Urothelium cell line (cell line): ENCODE data around the gene TAS1R3.

Source experiments
- DNase-seq: peaks from one replicate; pipeline ENCODE4 v3.0.0; 2011; ENCODE audit warnings: low spot score, mixed read lengths
- FAIRE-seq: peaks from 2 replicates; lab custom pipeline; 2011; peaks lifted over from hg19 to GRCh38; lab: Jason Lieb, UNC

The TAS1R3 gene

GRCh38 chr1:1294250-1294890 is 36.7 kb upstream of the TAS1R3 start:
- FAIRE-seq (no peak), DNase-seq (no peak)

- FAIRE-seq (no peak), DNase-seq (no peak)
Observed at GRCh38 chr1:1295154-1295923, 35.7 kb upstream of the TAS1R3 start.

- FAIRE-seq (peak; percentile 88), DNase-seq (no peak)
Observed at GRCh38 chr1:1296070-1297061, 34.7 kb upstream of the TAS1R3 start.

GRCh38 chr1:1297802-1298424 is 33.2 kb upstream of the TAS1R3 start:
- no peak for FAIRE-seq
- DNase-seq, result no peak

GRCh38 chr1:1298861-1299685 is 32.0 kb upstream of the TAS1R3 start:
- FAIRE-seq (no peak), DNase-seq (no peak)

- DNase-seq (no peak), FAIRE-seq (no peak)
Observed at GRCh38 chr1:1299686-1300351, 31.3 kb upstream of the TAS1R3 start.

GRCh38 chr1:1300352-1300739 is 30.7 kb upstream of the TAS1R3 start:
- DNase-seq, result no peak
- FAIRE-seq, result no peak

- no peak for FAIRE-seq
- DNase-seq, result no peak
Observed at GRCh38 chr1:1302006-1302430, 29.1 kb upstream of the TAS1R3 start.

- FAIRE-seq, result no peak
- DNase-seq, result no peak
Observed at GRCh38 chr1:1302951-1303509, 28.1 kb upstream of the TAS1R3 start.

- FAIRE-seq (no peak), DNase-seq (no peak)
Observed at GRCh38 chr1:1303736-1304135, 27.3 kb upstream of the TAS1R3 start.

GRCh38 chr1:1304331-1305299 is 26.5 kb upstream of the TAS1R3 start:
- DNase-seq (peak; percentile 77), FAIRE-seq (no peak)

GRCh38 chr1:1305300-1306069 is 25.6 kb upstream of the TAS1R3 start:
- no peak for FAIRE-seq
- peak; percentile 78 for DNase-seq

GRCh38 chr1:1306070-1306660 is 24.9 kb upstream of the TAS1R3 start:
- DNase-seq, result no peak
- no peak for FAIRE-seq

GRCh38 chr1:1306661-1307260 is 24.3 kb upstream of the TAS1R3 start:
- FAIRE-seq, result peak; percentile 5
- no peak for DNase-seq

GRCh38 chr1:1307261-1307922 is 23.7 kb upstream of the TAS1R3 start:
- DNase-seq (no peak), FAIRE-seq (no peak)
